GM12865 (cell line): ENCODE measurements around the gene CHST13.

ENCODE experiments used
- DNase-seq: peaks from one replicate; pipeline ENCODE4 v3.0.0; 2010; ENCODE audit warnings: low read depth
- H3K4me3 ChIP-seq: 2 replicates; pipeline ENCODE4 v1.5.1; 2011; ENCODE audit warnings: mild to moderate bottlenecking, low read depth, low read length, control low read depth
- TF ChIP-seq, protein P1 (sequence below): IDR thresholded peaks from 2 replicates; pipeline ENCODE4 v1.5.1; 2011; ENCODE audit warnings: low read length, control low read depth, low read depth, inconsistent platforms; ENCODE audit not compliant: insufficient read depth; ENCODE audit errors: missing control alignments

The CHST13 gene

DNA sequence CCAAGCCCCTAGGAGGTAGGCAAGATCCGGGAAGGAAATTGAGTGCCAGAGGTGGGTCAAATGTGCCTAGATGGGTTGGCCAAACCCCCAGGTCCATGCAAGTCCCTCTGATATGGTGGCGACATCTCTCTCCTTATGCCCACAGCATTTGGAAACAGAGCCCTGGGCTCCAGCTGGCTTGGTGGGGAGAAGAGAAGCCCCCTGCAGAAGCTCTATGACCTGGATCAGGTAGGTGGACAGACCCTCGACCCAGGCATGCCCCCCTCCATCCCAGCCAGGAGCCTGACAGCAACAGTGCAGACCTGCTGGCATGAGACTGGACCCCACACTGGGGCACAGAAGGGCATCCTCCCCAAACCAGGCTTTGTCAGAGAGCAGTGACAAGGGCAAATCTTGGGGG, 12.2 kb downstream of the CHST13 start:
- H3K4me3 ChIP-seq, result no peak overlapping the region
- no peak for DNase-seq
- TF ChIP-seq, protein P1, sequence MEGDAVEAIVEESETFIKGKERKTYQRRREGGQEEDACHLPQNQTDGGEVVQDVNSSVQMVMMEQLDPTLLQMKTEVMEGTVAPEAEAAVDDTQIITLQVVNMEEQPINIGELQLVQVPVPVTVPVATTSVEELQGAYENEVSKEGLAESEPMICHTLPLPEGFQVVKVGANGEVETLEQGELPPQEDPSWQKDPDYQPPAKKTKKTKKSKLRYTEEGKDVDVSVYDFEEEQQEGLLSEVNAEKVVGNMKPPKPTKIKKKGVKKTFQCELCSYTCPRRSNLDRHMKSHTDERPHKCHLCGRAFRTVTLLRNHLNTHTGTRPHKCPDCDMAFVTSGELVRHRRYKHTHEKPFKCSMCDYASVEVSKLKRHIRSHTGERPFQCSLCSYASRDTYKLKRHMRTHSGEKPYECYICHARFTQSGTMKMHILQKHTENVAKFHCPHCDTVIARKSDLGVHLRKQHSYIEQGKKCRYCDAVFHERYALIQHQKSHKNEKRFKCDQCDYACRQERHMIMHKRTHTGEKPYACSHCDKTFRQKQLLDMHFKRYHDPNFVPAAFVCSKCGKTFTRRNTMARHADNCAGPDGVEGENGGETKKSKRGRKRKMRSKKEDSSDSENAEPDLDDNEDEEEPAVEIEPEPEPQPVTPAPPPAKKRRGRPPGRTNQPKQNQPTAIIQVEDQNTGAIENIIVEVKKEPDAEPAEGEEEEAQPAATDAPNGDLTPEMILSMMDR, result no peak

GRCh38 chr3:126537116-126537729, 13.3 kb downstream of the CHST13 start:
- TF ChIP-seq, protein P1, result no peak

GRCh38 chr3:126537730-126538281, 13.9 kb downstream of the CHST13 start:
- no peak for DNase-seq
- H3K4me3 ChIP-seq, result no peak overlapping the region
- TF ChIP-seq, protein P1, result no peak

More at GRCh38 chr3:126537116-126537729, 13.3 kb downstream of the CHST13 start:
- DNase-seq, result no peak
- H3K4me3 ChIP-seq, result no peak overlapping the region

GRCh38 chr3:126538316-126538715, 14.4 kb downstream of the CHST13 start:
- DNase-seq, result no peak
- no peak overlapping the region for H3K4me3 ChIP-seq
- TF ChIP-seq, protein P1, result no peak

DNA sequence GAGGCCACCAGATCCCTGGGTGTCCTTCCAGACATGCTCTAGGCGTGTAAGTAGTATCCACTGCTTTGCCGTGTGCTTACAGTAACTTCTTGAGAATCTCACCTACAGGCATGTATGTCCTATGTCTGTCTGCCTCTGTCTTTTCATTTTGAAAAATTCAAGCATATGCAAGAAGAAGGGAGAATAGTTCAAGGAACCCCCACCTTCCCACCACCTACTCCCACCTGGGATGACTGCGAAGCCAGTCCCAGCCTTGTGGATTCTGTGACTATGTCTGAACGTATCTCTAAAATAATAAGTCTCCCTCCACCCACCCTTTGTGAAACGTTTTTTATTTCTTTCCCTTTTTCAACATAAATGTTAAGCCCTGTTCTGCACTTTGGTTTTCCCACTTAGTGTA, 15.0 kb downstream of the CHST13 start:
- no peak for DNase-seq
- TF ChIP-seq, protein P1, result no peak
- no peak overlapping the region for H3K4me3 ChIP-seq

- no peak for DNase-seq
- H3K4me3 ChIP-seq, result no peak overlapping the region
- TF ChIP-seq, protein P1, result no peak
Measured at GRCh38 chr3:126539558-126540250, 15.7 kb downstream of the CHST13 start.
